Measurements from ENCODE around the gene CORO1A. TPM values are rescaled to one million over a fixed set of nuclear protein-coding genes. Genes with fewer than 3 reads are reported as not detected.

The CORO1A gene
- total RNA-seq, 2 experiments from 2014 or later: 351 to 567 TPM

GRCh38 chr16:30144917-30145316 lies 38.5 kb upstream of the CORO1A start:
- no peak overlapping the region for H2AFZ ChIP-seq (ENCODE audit: low read length)
- H4K20me1 ChIP-seq (ENCODE audit: insufficient read depth, low read length): no peaks in the 10 kb centered on the region
- no peak overlapping the region for H3K4me2 ChIP-seq (ENCODE audit: low read length)
- peaks cover 8% of the 10 kb centered on the region for H3K4me1 ChIP-seq (ENCODE audit: insufficient read depth, low read length, poor library complexity, severe bottlenecking)
- H3K9me2 ChIP-seq (ENCODE audit: insufficient read depth, low read length): no peaks in the 10 kb centered on the region
- intact Hi-C loops (cut with micrococcal nuclease; ENCODE audit: unreplicated experiment): no loop called here
- peaks cover 13% of the 10 kb centered on the region for H3K9me3 ChIP-seq (ENCODE audit: low read length)
- no peak for DNase-seq (ENCODE audit: low spot score)
- no peak overlapping the region for H3K27ac ChIP-seq (ENCODE audit: low read depth, low read length, poor library complexity, severe bottlenecking)
- H3K79me2 ChIP-seq (ENCODE audit: insufficient read depth, low read depth, low read length): no peaks in the 10 kb centered on the region
- no peak overlapping the region for H3K4me3 ChIP-seq (ENCODE audit: low read depth, low read length, poor library complexity, severe bottlenecking)
- H3K36me3 ChIP-seq (ENCODE audit: insufficient read depth, low read length): no peaks in the 10 kb centered on the region
- BruUV-seq (replicated peaks): no TSS peak
- TF ChIP-seq CTCF (conservative IDR thresholded peaks at IDR 0.05; ENCODE audit: low read length): no peak
- no peak for TF ChIP-seq EZH2phosphoT487 (IDR thresholded peaks at IDR 0.05; ENCODE audit: borderline replicate concordance, low read depth, low read length)
- POLR2A ChIA-PET: no interaction called here
- CTCF ChIA-PET (ENCODE audit: unreplicated experiment): no interaction called here

- DNase-seq (ENCODE audit: low spot score): no peak
- Histone ChIP-seq H3K79me2 (ENCODE audit: insufficient read depth, low read depth, low read length) (no peaks in the 10 kb centered on the region), H4K20me1 (ENCODE audit: insufficient read depth, low read length) (no peaks in the 10 kb centered on the region), H3K36me3 (ENCODE audit: insufficient read depth, low read length) (no peaks in the 10 kb centered on the region), H3K9me2 (ENCODE audit: insufficient read depth, low read length) (no peaks in the 10 kb centered on the region), H3K4me1 (ENCODE audit: insufficient read depth, low read length, poor library complexity, severe bottlenecking) (peaks cover 5% of the 10 kb centered on the region), H3K27ac (ENCODE audit: low read depth, low read length, poor library complexity, severe bottlenecking) (no peak overlapping the region), H3K9me3 (ENCODE audit: low read length) (peaks cover 13% of the 10 kb centered on the region), H3K4me3 (ENCODE audit: low read depth, low read length, poor library complexity, severe bottlenecking) (no peak overlapping the region), H2AFZ (ENCODE audit: low read length) (no peak overlapping the region), H3K4me2 (ENCODE audit: low read length) (no peak overlapping the region)
- TF ChIP-seq EZH2phosphoT487 (IDR thresholded peaks at IDR 0.05; ENCODE audit: borderline replicate concordance, low read depth, low read length) (no peak), CTCF (conservative IDR thresholded peaks at IDR 0.05; ENCODE audit: low read length) (no peak)
- CTCF ChIA-PET (ENCODE audit: unreplicated experiment): no interaction called here
- intact Hi-C loops (cut with micrococcal nuclease; ENCODE audit: unreplicated experiment): no loop called here
- no TSS peak for BruUV-seq (replicated peaks)
- POLR2A ChIA-PET: no interaction called here
Measured at GRCh38 chr16:30145657-30146056, 37.7 kb upstream of the CORO1A start.

GRCh38 chr16:30147843-30148510 lies 35.4 kb upstream of the CORO1A start:
- ChIA-PET CTCF (ENCODE audit: unreplicated experiment) (no interaction called here), POLR2A (interaction anchor here (0.6 kb wide), 1 partner anchor 37 kb away, joined by 4 read pairs; no protein-coding TSS in a partner anchor)
- Histone ChIP-seq H3K9me3 (ENCODE audit: low read length) (peaks cover 13% of the 10 kb centered on the region), H3K36me3 (ENCODE audit: insufficient read depth, low read length) (no peaks in the 10 kb centered on the region), H3K4me3 (ENCODE audit: low read depth, low read length, poor library complexity, severe bottlenecking) (no peak overlapping the region), H4K20me1 (ENCODE audit: insufficient read depth, low read length) (no peaks in the 10 kb centered on the region), H3K4me1 (ENCODE audit: insufficient read depth, low read length, poor library complexity, severe bottlenecking) (peaks cover 5% of the 10 kb centered on the region), H3K9me2 (ENCODE audit: insufficient read depth, low read length) (no peaks in the 10 kb centered on the region), H3K79me2 (ENCODE audit: insufficient read depth, low read depth, low read length) (no peaks in the 10 kb centered on the region), H3K27ac (ENCODE audit: low read depth, low read length, poor library complexity, severe bottlenecking) (no peak overlapping the region), H2AFZ (ENCODE audit: low read length) (no peak overlapping the region), H3K4me2 (ENCODE audit: low read length) (no peak overlapping the region)
- intact Hi-C loops (cut with micrococcal nuclease; ENCODE audit: unreplicated experiment): no loop called here
- DNase-seq (ENCODE audit: low spot score): no peak
- TF ChIP-seq CTCF (conservative IDR thresholded peaks at IDR 0.05; ENCODE audit: low read length) (no peak), EZH2phosphoT487 (IDR thresholded peaks at IDR 0.05; ENCODE audit: borderline replicate concordance, low read depth, low read length) (no peak)
- no TSS peak for BruUV-seq (replicated peaks)

Measured in OCI-LY7 (cell line).